GM13977 (cell line): ENCODE data around the gene RASL10A.

Experiments
- DNase-seq: peaks from one replicate; pipeline ENCODE4 v3.0.0; 2012; ENCODE audit warnings: low spot score
- CTCF ChIP-seq: IDR thresholded peaks from 2 replicates; pipeline ENCODE4 v1.5.1; 2012; ENCODE audit warnings: mild to moderate bottlenecking, control low read depth; ENCODE audit not compliant: insufficient read depth; ENCODE audit errors: extremely low read depth, missing control alignments
- in situ Hi-C: fragments of 300-500 bp; cut with MboI; formaldehyde crosslinking; loops from one replicate; pipeline ENCODE4 v1.12.0; 2022; ENCODE audit warnings: low sequenced_read_pairs, low pct_unique_long_range_greater_than_20kb, mixed read lengths, inconsistent platforms; ENCODE audit not compliant: unreplicated experiment

Gene RASL10A

GRCh38 chr22:29325785-29326315 lies 10.4 kb upstream of the RASL10A start:
- in situ Hi-C loops, result no loop called here
- DNase-seq, result no peak
- TF ChIP-seq CTCF, result no peak

GRCh38 chr22:29325356-29325755 lies 9.9 kb upstream of the RASL10A start:
- in situ Hi-C loops, result no loop called here
- no peak for DNase-seq
- TF ChIP-seq CTCF, result no peak

GRCh38 chr22:29323641-29324040 lies 8.1 kb upstream of the RASL10A start:
- in situ Hi-C loops, result no loop called here

GRCh38 chr22:29320546-29320945 lies 5.0 kb upstream of the RASL10A start:
- TF ChIP-seq CTCF, result peak; percentile 12
- in situ Hi-C loops, result no loop called here
- no peak for DNase-seq

More at GRCh38 chr22:29323641-29324040, 8.1 kb upstream of the RASL10A start:
- TF ChIP-seq CTCF, result no peak
- no peak for DNase-seq

GRCh38 chr22:29319072-29319471 lies 3.6 kb upstream of the RASL10A start:
- no peak for DNase-seq
- no peak for TF ChIP-seq CTCF
- in situ Hi-C loops, result no loop called here

GRCh38 chr22:29317827-29318454 lies 2.4 kb upstream of the RASL10A start:
- no peak for TF ChIP-seq CTCF
- in situ Hi-C loops, result no loop called here
- no peak for DNase-seq
